ENCODE data around the gene GALNTL6.

Gene GALNTL6

GRCh38 chr4:171876636-171877035, 63.4 kb downstream of the GALNTL6 start:
- no peak overlapping the region for H3K27ac ChIP-seq
- TF ChIP-seq CTCF (conservative IDR thresholded peaks at IDR 0.05): no peak

- TF ChIP-seq CTCF (conservative IDR thresholded peaks at IDR 0.05): no peak
- no peak overlapping the region for H3K27ac ChIP-seq
Measured at GRCh38 chr4:171880136-171880535, 66.9 kb downstream of the GALNTL6 start.

- no peak overlapping the region for H3K27ac ChIP-seq
- no peak for TF ChIP-seq CTCF (conservative IDR thresholded peaks at IDR 0.05)
Measured at GRCh38 chr4:171889681-171890080, 76.5 kb downstream of the GALNTL6 start.

- TF ChIP-seq CTCF (conservative IDR thresholded peaks at IDR 0.05): no peak
- H3K27ac ChIP-seq: no peak overlapping the region
Measured at GRCh38 chr4:171891038-171891437, 77.8 kb downstream of the GALNTL6 start.

- H3K27ac ChIP-seq: no peak overlapping the region
- TF ChIP-seq CTCF (conservative IDR thresholded peaks at IDR 0.05): no peak
Measured at GRCh38 chr4:171896426-171896825, 83.2 kb downstream of the GALNTL6 start.

- no peak overlapping the region for H3K27ac ChIP-seq
- no peak for TF ChIP-seq CTCF (conservative IDR thresholded peaks at IDR 0.05)
Measured at GRCh38 chr4:171919314-171919713, 106.1 kb downstream of the GALNTL6 start.

GRCh38 chr4:171920901-171921300, 107.7 kb downstream of the GALNTL6 start:
- TF ChIP-seq CTCF (conservative IDR thresholded peaks at IDR 0.05): no peak

More at GRCh38 chr4:171920901-171921300, 107.7 kb downstream of the GALNTL6 start:
- H3K27ac ChIP-seq: no peak overlapping the region

All from VCaP (cell line).